OCI-LY1 (cell line): Measurements from ENCODE around the gene CD48.

Source experiments
- H2AFZ ChIP-seq: fragments of 200-600 bp; sonication (generic), shearing (Covaris generic); 2 replicates; pipeline ENCODE4 v1.6.0; 2014; ENCODE audit warnings: antibody characterized with exemption, mild to moderate bottlenecking, low read length
- H3F3A ChIP-seq: fragments of 200-600 bp; sonication (generic), shearing (Covaris generic); 2 replicates; pipeline ENCODE4 v1.6.0; 2014; ENCODE audit warnings: mild to moderate bottlenecking, antibody characterized with exemption, low read length, moderate library complexity; ENCODE audit not compliant: insufficient read depth
- H3K27ac ChIP-seq: fragments of 200-600 bp; sonication (generic); 2 replicates; pipeline ENCODE4 v1.5.1; 2014; ENCODE audit warnings: low read length, mixed run types, mild to moderate bottlenecking, low read depth; ENCODE audit not compliant: poor library complexity, severe bottlenecking
- H3K27me3 ChIP-seq: fragments of 200-600 bp; sonication (generic); 2 replicates; pipeline ENCODE4 v1.6.0; 2014; ENCODE audit warnings: antibody characterized with exemption, mild to moderate bottlenecking, low read length, moderate library complexity; ENCODE audit not compliant: insufficient read depth
- H3K36me3 ChIP-seq: fragments of 200-600 bp; sonication (generic); 2 replicates; pipeline ENCODE4 v1.6.1; 2014; ENCODE audit warnings: mild to moderate bottlenecking, antibody characterized with exemption, low read length, moderate library complexity, mixed read lengths; ENCODE audit not compliant: insufficient read depth
- H3K4me1 ChIP-seq: fragments of 200-600 bp; sonication (generic); 2 replicates; pipeline ENCODE4 v1.5.1; 2014; ENCODE audit warnings: mild to moderate bottlenecking, low read length, moderate library complexity; ENCODE audit not compliant: insufficient read depth, severe bottlenecking
- H3K4me2 ChIP-seq: fragments of 200-600 bp; sonication (generic), shearing (Covaris generic); 2 replicates; pipeline ENCODE4 v1.6.1; 2014; ENCODE audit warnings: low read length
- H3K4me3 ChIP-seq: fragments of 200-600 bp; sonication (generic); 2 replicates; pipeline ENCODE4 v1.5.1; 2014; ENCODE audit warnings: low read length, low read depth, mild to moderate bottlenecking, mixed read lengths; ENCODE audit not compliant: poor library complexity, severe bottlenecking
- H3K79me2 ChIP-seq: fragments of 200-600 bp; shearing (Covaris generic); 2 replicates; pipeline ENCODE4 v1.6.1; 2016; ENCODE audit warnings: mixed run types, low read length, mixed read lengths; ENCODE audit not compliant: insufficient read depth
- H3K9ac ChIP-seq: fragments of 200-600 bp; sonication (generic), shearing (Covaris generic); 2 replicates; pipeline ENCODE4 v1.6.1; 2014; ENCODE audit warnings: mild to moderate bottlenecking, low read length, mixed read lengths
- H3K9me2 ChIP-seq: fragments of 200-600 bp; sonication (generic), shearing (Covaris generic); 2 replicates; pipeline ENCODE4 v1.6.1; 2014; ENCODE audit warnings: low read depth, mild to moderate bottlenecking, low read length, mixed read lengths
- H3K9me3 ChIP-seq: fragments of 200-600 bp; shearing (Covaris generic); 2 replicates; pipeline ENCODE4 v1.6.1; 2014; ENCODE audit warnings: low read length, mixed read lengths
- H4K20me1 ChIP-seq: fragments of 200-600 bp; sonication (generic), shearing (Covaris generic); 2 replicates; pipeline ENCODE4 v1.6.0; 2016; ENCODE audit warnings: mild to moderate bottlenecking, low read length; ENCODE audit not compliant: insufficient read depth
- EZH2 ChIP-seq: fragments of 200-600 bp; sonication (generic), shearing (Covaris generic); IDR thresholded peaks from 2 replicates; pipeline ENCODE4 v1.8.0; 2017; ENCODE audit warnings: borderline replicate concordance, mixed run types, mild to moderate bottlenecking, antibody characterized with exemption, low read length, moderate library complexity, mixed read lengths
- TF ChIP-seq, protein P1 (sequence below): fragments of 200-600 bp; sonication (generic), shearing (Covaris generic); IDR thresholded peaks from 2 replicates; pipeline ENCODE4 v1.5.1; 2017; ENCODE audit warnings: mild to moderate bottlenecking, antibody characterized with exemption, low read length, moderate library complexity, mixed read lengths

CD48 gene

DNA sequence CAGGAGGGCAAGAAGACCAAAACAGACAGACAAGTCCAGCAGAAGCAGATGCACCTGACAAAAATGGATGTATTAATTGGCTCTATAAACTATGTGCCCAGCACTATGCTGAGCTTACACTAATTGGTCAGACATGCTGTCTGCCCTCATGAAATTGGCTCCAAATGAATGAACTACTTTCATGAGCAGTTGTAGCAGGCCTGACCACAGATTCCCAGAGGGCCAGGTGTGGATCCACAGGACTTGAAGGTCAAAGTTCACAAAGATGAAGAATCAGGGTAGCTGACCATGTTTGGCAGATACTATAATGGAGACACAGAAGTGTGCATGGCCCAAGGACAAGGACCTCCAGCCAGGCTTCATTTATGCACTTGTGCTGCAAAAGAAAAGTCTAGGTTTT is 42.0 kb upstream of the CD48 start:
- Histone ChIP-seq H3K27ac (no peak overlapping the region), H3K27me3 (no peaks in the 10 kb centered on the region; the same call in 1 of the 2 replicates), H3K9ac (no peak overlapping the region), H3K79me2 (no peaks in the 10 kb centered on the region), H3K9me2 (no peaks in the 10 kb centered on the region), H3K4me1 (no peaks in the 10 kb centered on the region), H4K20me1 (no peaks in the 10 kb centered on the region), H3F3A (no peaks in the 10 kb centered on the region), H3K4me3 (no peak overlapping the region), H3K36me3 (no peaks in the 10 kb centered on the region), H2AFZ (no peak overlapping the region), H3K9me3 (no peaks in the 10 kb centered on the region), H3K4me2 (no peak overlapping the region)
- TF ChIP-seq EZH2, result no peak
- TF ChIP-seq, protein P1, sequence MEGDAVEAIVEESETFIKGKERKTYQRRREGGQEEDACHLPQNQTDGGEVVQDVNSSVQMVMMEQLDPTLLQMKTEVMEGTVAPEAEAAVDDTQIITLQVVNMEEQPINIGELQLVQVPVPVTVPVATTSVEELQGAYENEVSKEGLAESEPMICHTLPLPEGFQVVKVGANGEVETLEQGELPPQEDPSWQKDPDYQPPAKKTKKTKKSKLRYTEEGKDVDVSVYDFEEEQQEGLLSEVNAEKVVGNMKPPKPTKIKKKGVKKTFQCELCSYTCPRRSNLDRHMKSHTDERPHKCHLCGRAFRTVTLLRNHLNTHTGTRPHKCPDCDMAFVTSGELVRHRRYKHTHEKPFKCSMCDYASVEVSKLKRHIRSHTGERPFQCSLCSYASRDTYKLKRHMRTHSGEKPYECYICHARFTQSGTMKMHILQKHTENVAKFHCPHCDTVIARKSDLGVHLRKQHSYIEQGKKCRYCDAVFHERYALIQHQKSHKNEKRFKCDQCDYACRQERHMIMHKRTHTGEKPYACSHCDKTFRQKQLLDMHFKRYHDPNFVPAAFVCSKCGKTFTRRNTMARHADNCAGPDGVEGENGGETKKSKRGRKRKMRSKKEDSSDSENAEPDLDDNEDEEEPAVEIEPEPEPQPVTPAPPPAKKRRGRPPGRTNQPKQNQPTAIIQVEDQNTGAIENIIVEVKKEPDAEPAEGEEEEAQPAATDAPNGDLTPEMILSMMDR, result no peak

DNA sequence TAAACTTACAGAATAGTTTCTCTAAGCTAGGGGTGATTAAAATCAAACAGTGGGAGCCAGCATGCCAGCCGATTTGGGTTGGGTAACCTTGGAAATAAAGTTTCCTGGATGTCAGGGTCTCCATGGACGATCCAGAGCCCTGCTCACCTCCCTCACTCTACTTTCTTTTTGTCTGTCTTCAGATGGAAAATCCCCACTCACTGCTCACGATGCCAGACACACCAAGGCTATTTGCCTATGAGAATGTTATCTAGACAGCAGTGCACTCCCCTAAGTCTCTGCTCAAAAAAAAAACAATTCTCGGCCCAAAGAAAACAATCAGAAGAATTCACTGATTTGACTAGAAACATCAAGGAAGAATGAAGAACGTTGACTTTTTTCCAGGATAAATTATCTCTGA is 41.3 kb upstream of the CD48 start:
- no peak overlapping the region for H3K9ac ChIP-seq
- no peak overlapping the region for H3K27ac ChIP-seq
- no peaks in the 10 kb centered on the region for H3K36me3 ChIP-seq
- H2AFZ ChIP-seq, result no peak overlapping the region
- no peak overlapping the region for H3K4me3 ChIP-seq
- H3K9me2 ChIP-seq, result no peaks in the 10 kb centered on the region
- no peaks in the 10 kb centered on the region for H3F3A ChIP-seq
- TF ChIP-seq, protein P1, result no peak
- TF ChIP-seq EZH2, result no peak
- H3K79me2 ChIP-seq, result no peaks in the 10 kb centered on the region
- no peaks in the 10 kb centered on the region for H3K4me1 ChIP-seq
- H4K20me1 ChIP-seq, result no peaks in the 10 kb centered on the region
- no peak overlapping the region for H3K4me2 ChIP-seq
- no peaks in the 10 kb centered on the region; the same call in 1 of the 2 replicates for H3K27me3 ChIP-seq
- no peaks in the 10 kb centered on the region for H3K9me3 ChIP-seq

DNA sequence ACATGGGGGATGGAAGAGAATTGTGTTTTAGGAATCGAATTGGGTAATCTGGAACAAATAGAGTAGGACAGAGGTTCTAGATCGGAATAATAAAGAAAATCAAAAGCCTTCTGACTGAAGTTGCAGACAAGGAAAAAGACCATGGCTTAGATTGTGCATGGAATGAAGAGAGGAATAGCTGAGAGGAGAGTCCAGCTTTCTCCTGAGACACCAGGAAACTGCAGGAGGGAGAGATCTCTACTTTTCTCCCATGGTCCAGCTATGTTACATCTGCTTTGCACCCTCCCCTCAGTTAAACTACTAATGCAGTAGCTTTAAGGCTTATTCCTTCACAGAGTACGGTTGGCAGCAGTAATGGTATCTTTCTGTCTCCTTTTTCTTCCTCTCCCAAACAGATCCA is 40.8 kb upstream of the CD48 start:
- no peak overlapping the region for H3K4me3 ChIP-seq
- no peak overlapping the region for H3K9ac ChIP-seq
- H3K4me1 ChIP-seq, result no peaks in the 10 kb centered on the region
- no peak overlapping the region for H3K27ac ChIP-seq
- H3K36me3 ChIP-seq, result no peaks in the 10 kb centered on the region
- H4K20me1 ChIP-seq, result no peaks in the 10 kb centered on the region
- TF ChIP-seq, protein P1, result no peak
- TF ChIP-seq EZH2, result no peak
- no peaks in the 10 kb centered on the region for H3F3A ChIP-seq
- H3K4me2 ChIP-seq, result no peak overlapping the region
- H3K9me2 ChIP-seq, result no peaks in the 10 kb centered on the region
- no peak overlapping the region for H2AFZ ChIP-seq
- H3K79me2 ChIP-seq, result no peaks in the 10 kb centered on the region
- H3K9me3 ChIP-seq, result no peaks in the 10 kb centered on the region
- H3K27me3 ChIP-seq, result no peaks in the 10 kb centered on the region; the same call in 1 of the 2 replicates
